Gastroesophageal sphincter (tissue), 3 donors: ENCODE measurements around the gene LTBP2.

Experiments
- CTCF ChIP-seq, 4 experiments: fragments of 200-600 bp in 2 of 4; fragments of 450-650 bp in 2 of 4; sonication (generic) in 1 of 4; IDR thresholded peaks; one replicate each; pipeline ENCODE4 v1.5.1; 2017 to 2019; ENCODE audit warnings: antibody characterized with exemption in 4 of 4, mild to moderate bottlenecking in 2 of 4, moderate library complexity in 2 of 4
- POLR2A ChIP-seq, 2 donors: fragments of 450-650 bp; IDR thresholded peaks; one replicate each; pipeline ENCODE4 v1.6.1; 2017; ENCODE audit warnings: antibody characterized with exemption in 2 of 2, mild to moderate bottlenecking in 2 of 2, moderate library complexity in 1 of 2

- TF ChIP-seq CTCF (IDR thresholded peaks at IDR 0.05): no peak
- no peak for TF ChIP-seq POLR2A (IDR thresholded peaks at IDR 0.05)
These were observed 105.6 kb downstream of the LTBP2 start for GRCh38 chr14:74506411-74506851.
